G401.6 (cell line): ENCODE data around the gene IL12RB1.
"Not testable (repeated sequence)": the region's sequence is repeated elsewhere in the genome, so short reads cannot be mapped to it uniquely, and the experiment has no call there.

Source experiments
- FAIRE-seq: peaks from 2 replicates; lab custom pipeline; 2012; peaks lifted over from hg19 to GRCh38; lab: Jason Lieb, UNC

The IL12RB1 gene

GRCh38 chr19:18045307-18046050 lies 41.3 kb downstream of the IL12RB1 start:
- FAIRE-seq = no peak

- no peak for FAIRE-seq
These were observed 41.9 kb downstream of the IL12RB1 start for GRCh38 chr19:18044825-18045304.

- no peak for FAIRE-seq
These were observed 43.1 kb downstream of the IL12RB1 start for GRCh38 chr19:18043676-18044075.

- no peak for FAIRE-seq
These were observed 45.7 kb downstream of the IL12RB1 start for GRCh38 chr19:18041054-18041453.

- not testable (repeated sequence) for FAIRE-seq
These were observed 54.6 kb downstream of the IL12RB1 start for GRCh38 chr19:18032102-18032501.

- not testable (repeated sequence) for FAIRE-seq
These were observed 55.3 kb downstream of the IL12RB1 start for GRCh38 chr19:18031401-18031800.

GRCh38 chr19:18029617-18030338 lies 57.0 kb downstream of the IL12RB1 start:
- FAIRE-seq = no peak

- no peak for FAIRE-seq
These were observed 59.6 kb downstream of the IL12RB1 start for GRCh38 chr19:18027151-18027550.

- no peak for FAIRE-seq
These were observed 63.0 kb downstream of the IL12RB1 start for GRCh38 chr19:18023622-18024251.

GRCh38 chr19:18021121-18021755 lies 65.5 kb downstream of the IL12RB1 start:
- FAIRE-seq = no peak

GRCh38 chr19:18020212-18021085 lies 66.3 kb downstream of the IL12RB1 start:
- no peak for FAIRE-seq

GRCh38 chr19:18017275-18018083 lies 69.3 kb downstream of the IL12RB1 start:
- FAIRE-seq = no peak

- no peak for FAIRE-seq
These were observed 70.4 kb downstream of the IL12RB1 start for GRCh38 chr19:18016209-18016910.

GRCh38 chr19:18014197-18014596 lies 72.5 kb downstream of the IL12RB1 start:
- no peak for FAIRE-seq

- FAIRE-seq = no peak
These were observed 73.3 kb downstream of the IL12RB1 start for GRCh38 chr19:18013210-18014111.

GRCh38 chr19:18010149-18010548 lies 76.6 kb downstream of the IL12RB1 start:
- no peak for FAIRE-seq

- FAIRE-seq = no peak
These were observed 77.2 kb downstream of the IL12RB1 start for GRCh38 chr19:18009412-18010066.
